ENCODE data around the gene USP6NL. TPM values are rescaled to one million over a fixed set of nuclear protein-coding genes. Genes with fewer than 3 reads are reported as not detected.

Gene USP6NL
- polyA plus RNA-seq, 1 donor (not counting 4 experiments of a cell fraction or from before 2014, with no cell fraction given) = 8.7 TPM

DNA sequence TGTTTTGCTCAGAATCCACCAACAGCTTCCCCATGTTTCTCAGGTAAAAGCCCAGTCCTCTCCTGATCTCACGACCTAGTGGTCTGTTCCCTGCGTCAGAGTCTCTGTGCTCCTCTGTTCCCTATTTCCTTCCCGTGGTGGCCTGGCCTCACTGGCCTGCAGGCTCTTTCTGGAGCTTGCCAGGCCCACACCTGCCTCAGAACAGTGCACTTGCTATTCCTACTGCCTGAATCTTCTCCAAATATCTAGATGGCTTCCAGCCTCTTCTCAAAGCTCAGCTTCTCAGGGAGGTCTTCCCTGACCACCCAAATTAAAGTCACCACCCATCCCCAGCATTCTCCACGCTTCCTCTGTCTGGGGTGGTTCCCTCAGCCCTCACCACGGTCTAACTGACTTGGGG is 165.3 kb downstream of the USP6NL start:
- dilution Hi-C loops (cut with MboI; ENCODE audit: extremely low pct_ligation_motif_present, low sequenced_read_pairs) = no loop called here
- no peaks in the 10 kb centered on the region for H3K9me3 ChIP-seq (ENCODE audit: control insufficient read depth, low read depth, low read length)
- TF ChIP-seq EZH2 (IDR thresholded peaks at IDR 0.05; ENCODE audit: low read length) = no peak
- TF ChIP-seq, protein P1, sequence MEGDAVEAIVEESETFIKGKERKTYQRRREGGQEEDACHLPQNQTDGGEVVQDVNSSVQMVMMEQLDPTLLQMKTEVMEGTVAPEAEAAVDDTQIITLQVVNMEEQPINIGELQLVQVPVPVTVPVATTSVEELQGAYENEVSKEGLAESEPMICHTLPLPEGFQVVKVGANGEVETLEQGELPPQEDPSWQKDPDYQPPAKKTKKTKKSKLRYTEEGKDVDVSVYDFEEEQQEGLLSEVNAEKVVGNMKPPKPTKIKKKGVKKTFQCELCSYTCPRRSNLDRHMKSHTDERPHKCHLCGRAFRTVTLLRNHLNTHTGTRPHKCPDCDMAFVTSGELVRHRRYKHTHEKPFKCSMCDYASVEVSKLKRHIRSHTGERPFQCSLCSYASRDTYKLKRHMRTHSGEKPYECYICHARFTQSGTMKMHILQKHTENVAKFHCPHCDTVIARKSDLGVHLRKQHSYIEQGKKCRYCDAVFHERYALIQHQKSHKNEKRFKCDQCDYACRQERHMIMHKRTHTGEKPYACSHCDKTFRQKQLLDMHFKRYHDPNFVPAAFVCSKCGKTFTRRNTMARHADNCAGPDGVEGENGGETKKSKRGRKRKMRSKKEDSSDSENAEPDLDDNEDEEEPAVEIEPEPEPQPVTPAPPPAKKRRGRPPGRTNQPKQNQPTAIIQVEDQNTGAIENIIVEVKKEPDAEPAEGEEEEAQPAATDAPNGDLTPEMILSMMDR (optimal IDR thresholded peaks at IDR 0.05 in 1 of 3, IDR thresholded peaks at IDR 0.05 in 1 of 3, conservative IDR thresholded peaks at IDR 0.05 in 1 of 3; ENCODE audit: extremely low read depth in 1 of 3, insufficient read depth in 2 of 3, low read length in 3 of 3) = no peak
- no peaks in the 10 kb centered on the region for H3K79me2 ChIP-seq (ENCODE audit: control insufficient read depth, insufficient read depth, low read length)
- H3K9ac ChIP-seq (ENCODE audit: control insufficient read depth, extremely low read depth, insufficient read depth, low read length) = no peak overlapping the region
- H3K27me3 ChIP-seq (ENCODE audit: control insufficient read depth, extremely low read depth, insufficient read depth, low read length) = peaks cover 28% of the 10 kb centered on the region
- H3K4me3 ChIP-seq (ENCODE audit: control insufficient read depth in 2 of 3, extremely low read depth in 1 of 3, insufficient read depth in 2 of 3, low read depth in 1 of 3, low read length in 3 of 3) = no peak overlapping the region
- H4K20me1 ChIP-seq (ENCODE audit: control insufficient read depth, extremely low read depth, insufficient read depth, low read length) = no peaks in the 10 kb centered on the region
- DNase-seq (ENCODE audit: low read depth, low spot score) (no peak), FAIRE-seq (no peak)
- no peak overlapping the region for H2AFZ ChIP-seq (ENCODE audit: control insufficient read depth, low read length)
- no peaks in the 10 kb centered on the region for H3K9me1 ChIP-seq (ENCODE audit: control insufficient read depth, extremely low read depth, insufficient read depth, low read length)
- no peak overlapping the region for H3K4me2 ChIP-seq (ENCODE audit: control insufficient read depth, extremely low read depth, insufficient read depth, low read depth, low read length)
- H3K4me1 ChIP-seq (ENCODE audit: control insufficient read depth, extremely low read depth, insufficient read depth, low read length) = no peaks in the 10 kb centered on the region
- H3K27ac ChIP-seq (ENCODE audit: control insufficient read depth, insufficient read depth, low read length) = no peak overlapping the region
- no peaks in the 10 kb centered on the region for H3K36me3 ChIP-seq (ENCODE audit: control insufficient read depth in 2 of 2, extremely low read depth in 1 of 2, insufficient read depth in 2 of 2, low read length in 2 of 2)

- H3K36me3 ChIP-seq (ENCODE audit: control insufficient read depth in 2 of 2, extremely low read depth in 1 of 2, insufficient read depth in 2 of 2, low read length in 2 of 2) = no peaks in the 10 kb centered on the region
- no peaks in the 10 kb centered on the region for H4K20me1 ChIP-seq (ENCODE audit: control insufficient read depth, extremely low read depth, insufficient read depth, low read length)
- H3K9ac ChIP-seq (ENCODE audit: control insufficient read depth, extremely low read depth, insufficient read depth, low read length) = no peak overlapping the region
- H2AFZ ChIP-seq (ENCODE audit: control insufficient read depth, low read length) = no peak overlapping the region
- no peaks in the 10 kb centered on the region for H3K79me2 ChIP-seq (ENCODE audit: control insufficient read depth, insufficient read depth, low read length)
- dilution Hi-C loops (cut with MboI; ENCODE audit: extremely low pct_ligation_motif_present, low sequenced_read_pairs) = no loop called here
- H3K27me3 ChIP-seq (ENCODE audit: control insufficient read depth, extremely low read depth, insufficient read depth, low read length) = peaks cover 28% of the 10 kb centered on the region
- no peaks in the 10 kb centered on the region for H3K9me3 ChIP-seq (ENCODE audit: control insufficient read depth, low read depth, low read length)
- H3K27ac ChIP-seq (ENCODE audit: control insufficient read depth, insufficient read depth, low read length) = no peak overlapping the region
- FAIRE-seq (no peak), DNase-seq (ENCODE audit: low read depth, low spot score) (no peak)
- no peaks in the 10 kb centered on the region for H3K4me1 ChIP-seq (ENCODE audit: control insufficient read depth, extremely low read depth, insufficient read depth, low read length)
- TF ChIP-seq EZH2 (IDR thresholded peaks at IDR 0.05; ENCODE audit: low read length) = no peak
- TF ChIP-seq, protein P1 (optimal IDR thresholded peaks at IDR 0.05 in 1 of 3, IDR thresholded peaks at IDR 0.05 in 1 of 3, conservative IDR thresholded peaks at IDR 0.05 in 1 of 3; ENCODE audit: extremely low read depth in 1 of 3, insufficient read depth in 2 of 3, low read length in 3 of 3) = no peak
- H3K9me1 ChIP-seq (ENCODE audit: control insufficient read depth, extremely low read depth, insufficient read depth, low read length) = no peaks in the 10 kb centered on the region
- H3K4me3 ChIP-seq (ENCODE audit: control insufficient read depth in 2 of 3, extremely low read depth in 1 of 3, insufficient read depth in 2 of 3, low read depth in 1 of 3, low read length in 3 of 3) = no peak overlapping the region
- H3K4me2 ChIP-seq (ENCODE audit: control insufficient read depth, extremely low read depth, insufficient read depth, low read depth, low read length) = no peak overlapping the region
Measured at GRCh38 chr10:11444531-11445228, 166.8 kb downstream of the USP6NL start.
